CD14-positive monocyte (primary cell): ENCODE measurements around the gene ENO1. TPM values are rescaled to one million over a fixed set of nuclear protein-coding genes. Genes with fewer than 3 reads are reported as not detected.
"Not testable (repeated sequence)": the region's sequence is repeated elsewhere in the genome, so short reads cannot be mapped to it uniquely, and the experiment has no call there.

Experiments used
- DNase-seq, 3 donors: peaks; one replicate each; pipeline ENCODE4 v3.0.0-alpha.2; 2011 to 2022
- H2AFZ ChIP-seq: 2 replicates; pipeline ENCODE4 v1.6.0; 2012; ENCODE audit warnings: mild to moderate bottlenecking, low read depth, low read length, inconsistent platforms; ENCODE audit not compliant: insufficient read depth, poor library complexity, severe bottlenecking
- H3K27ac ChIP-seq, 2 donors: 1 replicate in 1 of 2; 2 replicates in 1 of 2; pipeline ENCODE4 v1.5.1; 2012 to 2013; ENCODE audit warnings: low read length in 2 of 2, control low read depth in 1 of 2, inconsistent platforms in 1 of 2, low read depth in 1 of 2, mild to moderate bottlenecking in 1 of 2
- H3K27me3 ChIP-seq, 2 donors: one replicate each; pipeline versions ENCODE4 v1.6.0 to v1.6.1; 2011 to 2013; ENCODE audit warnings: low read length in 2 of 2; ENCODE audit not compliant: control insufficient read depth in 2 of 2, insufficient read depth in 2 of 2
- H3K36me3 ChIP-seq, 2 donors: replicated peaks in 1 of 2; 1 replicate in 1 of 2; 2 replicates in 1 of 2; pipeline versions ENCODE4 v1.5.1 to v1.6.1; 2012 to 2013; ENCODE audit warnings: low read length in 2 of 2, control low read depth in 1 of 2, inconsistent platforms in 1 of 2, mild to moderate bottlenecking in 1 of 2; ENCODE audit not compliant: insufficient read depth in 2 of 2, control insufficient read depth in 1 of 2
- H3K4me1 ChIP-seq, 2 donors: 1 replicate in 1 of 2; 2 replicates in 1 of 2; pipeline versions ENCODE4 v1.5.1 to v1.6.1; 2012 to 2013; ENCODE audit warnings: low read length in 2 of 2, control low read depth in 1 of 2, inconsistent platforms in 1 of 2, mild to moderate bottlenecking in 1 of 2, moderate library complexity in 1 of 2; ENCODE audit not compliant: insufficient read depth in 2 of 2, control insufficient read depth in 1 of 2
- H3K4me2 ChIP-seq: replicated peaks from 2 replicates; pipeline ENCODE3; 2012; ENCODE audit warnings: low read length, moderate library complexity, mild to moderate bottlenecking; ENCODE audit not compliant: poor library complexity, severe bottlenecking; ENCODE audit errors: extremely low read depth
- H3K4me3 ChIP-seq, 3 experiments: fragments of 200-600 bp in 1 of 3; sonication (generic) in 1 of 3; replicated peaks in 1 of 3; 1 replicate in 2 of 3; 2 replicates in 1 of 3; pipeline ENCODE4 v1.5.1; 2011 to 2013; ENCODE audit warnings: low read length in 3 of 3, mild to moderate bottlenecking in 3 of 3, control low read depth in 2 of 3, low read depth in 2 of 3, inconsistent platforms in 1 of 3, moderate library complexity in 1 of 3
- H3K79me2 ChIP-seq: 2 replicates; pipeline ENCODE4 v1.6.0; 2012; ENCODE audit warnings: mild to moderate bottlenecking, control low read depth, inconsistent platforms, low read length, moderate library complexity; ENCODE audit not compliant: insufficient read depth
- H3K9ac ChIP-seq: 2 replicates; pipeline ENCODE4 v1.6.0; 2017; ENCODE audit warnings: low read length, mild to moderate bottlenecking; ENCODE audit not compliant: insufficient read depth, poor library complexity, severe bottlenecking
- H3K9me3 ChIP-seq, 2 donors: replicated peaks in 1 of 2; 1 replicate in 1 of 2; 2 replicates in 1 of 2; pipeline versions ENCODE4 v1.5.1 to v1.6.1; 2012 to 2013; ENCODE audit warnings: low read length in 2 of 2, control low read depth in 1 of 2; ENCODE audit not compliant: control insufficient read depth in 1 of 2, insufficient read depth in 1 of 2
- H4K20me1 ChIP-seq: 2 replicates; pipeline ENCODE4 v1.6.0; 2012; ENCODE audit warnings: mild to moderate bottlenecking, low read length, control low read depth, moderate library complexity; ENCODE audit not compliant: insufficient read depth
- H3K27ac Mint-ChIP-seq, 7 donors: one replicate each; pipeline ENCODE4 v1.8.0; 2020; ENCODE audit warnings: mild to moderate bottlenecking in 7 of 7, mixed read lengths in 7 of 7, moderate library complexity in 6 of 7, inconsistent platforms in 2 of 7
- H3K27me3 Mint-ChIP-seq, 3 donors: one replicate each; pipeline ENCODE4 v1.8.0; 2021 to 2022; ENCODE audit warnings: low read depth in 3 of 3, mild to moderate bottlenecking in 3 of 3, mixed read lengths in 3 of 3, moderate library complexity in 3 of 3, inconsistent platforms in 1 of 3
- H3K36me3 Mint-ChIP-seq, 2 donors: one replicate each; pipeline ENCODE4 v1.8.0; 2020; ENCODE audit warnings: mixed read lengths in 2 of 2, inconsistent platforms in 1 of 2, mild to moderate bottlenecking in 1 of 2
- H3K4me1 Mint-ChIP-seq: one replicate; pipeline ENCODE4 v1.8.0; 2020; ENCODE audit warnings: mild to moderate bottlenecking, mixed read lengths
- H3K4me3 Mint-ChIP-seq, 2 donors: one replicate each; pipeline ENCODE4 v1.8.0; 2020; ENCODE audit warnings: mild to moderate bottlenecking in 2 of 2, mixed read lengths in 2 of 2, moderate library complexity in 1 of 2
- H3K9me3 Mint-ChIP-seq, 7 donors: one replicate each; pipeline ENCODE4 v1.8.0; 2020 to 2022; ENCODE audit warnings: mixed read lengths in 7 of 7, mild to moderate bottlenecking in 6 of 7, moderate library complexity in 6 of 7, inconsistent platforms in 2 of 7
- CTCF ChIP-seq: fragments of 200-600 bp; IDR thresholded peaks from one replicate; pipeline ENCODE4 v1.8.0; 2022; ENCODE audit warnings: antibody characterized with exemption, mild to moderate bottlenecking
- WGBS: methylation state at CpG from one replicate; pipeline ENCODE4 v1.1.5; 2013; ENCODE audit warnings: missing lambda C conversion rate; ENCODE audit not compliant: insufficient coverage; 5-methylcytosine and 5-hydroxymethylcytosine counted together
- intact Hi-C, 2 donors: fragments of 100-400 bp; cut with micrococcal nuclease; formaldehyde crosslinking; loops; one replicate each; pipeline versions ENCODE4 v1.15.0 to v1.15.1; 2023
- polyA plus RNA-seq, 3 donors: library from polyadenylated mRNA; depleted of rRNA in 1 of 3; unstranded in 2 of 3; stranded (reverse) in 1 of 3; fragments of 300-500 nt in 2 of 3; fragments of >200 nt in 1 of 3; fragmentation: Illumina TruSeq in 2 of 3; gene quantifications; 1 replicate in 2 of 3; 2 replicates in 1 of 3; pipeline ENCODE4 v1.2.3, GENCODE V29; 2012 to 2021

Gene ENO1
- polyA plus RNA-seq, 3 donors = 525 to 1,573 (median 1,458) TPM

- no peaks in the 10 kb centered on the region for H3K36me3 ChIP-seq
- no peaks in the 10 kb centered on the region for H3K9me3 ChIP-seq
- peak in 1 of 3 donors; percentile 20 for DNase-seq
- TF ChIP-seq CTCF = no peak
- H2AFZ ChIP-seq = no peak overlapping the region
- no peak overlapping the region for H3K9ac ChIP-seq
- Mint-ChIP-seq H3K36me3 (no peaks in the 10 kb centered on the region), H3K9me3 (no peaks in the 10 kb centered on the region), H3K4me3 (no peak overlapping the region), H3K4me1 (peaks cover 22% of the 10 kb centered on the region), H3K27ac (peak overlapping the region in 2 of 7 donors; percentile 15 to 30), H3K27me3 (peaks cover 1 to 2% (median 1%) of the 10 kb centered on the region in 3 donors)
- no peaks in the 10 kb centered on the region for H3K27me3 ChIP-seq
- intact Hi-C loops = no loop called here
- no peak overlapping the region for H3K27ac ChIP-seq
- H3K4me3 ChIP-seq = no peak overlapping the region
- no peaks in the 10 kb centered on the region for H3K79me2 ChIP-seq
- H3K4me1 ChIP-seq = peaks cover 13 to 16% of the 10 kb centered on the region in 2 donors
- H3K4me2 ChIP-seq = peak overlapping the region; percentile 20
- 85% methylated on average over 5 of the region's 10 CpGs for WGBS
- no peaks in the 10 kb centered on the region for H4K20me1 ChIP-seq
These were observed 55.9 kb downstream of the ENO1 start for GRCh38 chr1:8822373-8823294.

- peaks cover 0 to 3% (median 2%) of the 10 kb centered on the region in 3 donors for H3K27me3 Mint-ChIP-seq
- Histone ChIP-seq H3K4me1 (peaks cover 19 to 26% of the 10 kb centered on the region in 2 donors), H3K27me3 (no peaks in the 10 kb centered on the region), H3K4me2 (no peak overlapping the region), H4K20me1 (no peaks in the 10 kb centered on the region), H3K9me3 (no peaks in the 10 kb centered on the region), H3K4me3 (no peak overlapping the region), H3K36me3 (no peaks in the 10 kb centered on the region), H2AFZ (no peak overlapping the region), H3K27ac (no peak overlapping the region), H3K79me2 (peaks cover 6% of the 10 kb centered on the region), H3K9ac (no peak overlapping the region)
- no peak for DNase-seq
- intact Hi-C loops = no loop called here
- no peak overlapping the region for H3K27ac Mint-ChIP-seq
- H3K36me3 Mint-ChIP-seq = no peaks in the 10 kb centered on the region
- peaks cover 31% of the 10 kb centered on the region for H3K4me1 Mint-ChIP-seq
- 0% methylated on average over 1 of the region's 2 CpGs for WGBS
- no peaks in the 10 kb centered on the region for H3K9me3 Mint-ChIP-seq
- no peak for TF ChIP-seq CTCF
- H3K4me3 Mint-ChIP-seq = no peak overlapping the region
These were observed 57.4 kb downstream of the ENO1 start for GRCh38 chr1:8821084-8821483.

GRCh38 chr1:8818789-8819188 is 59.7 kb downstream of the ENO1 start:
- H2AFZ ChIP-seq = peak overlapping the region; percentile 92
- Mint-ChIP-seq H3K4me1 (peaks cover 45% of the 10 kb centered on the region), H3K27ac (peak overlapping the region in 3 of 7 donors; percentile 15 to 94 (median 50))
- peaks cover 24 to 40% of the 10 kb centered on the region in 2 donors for H3K4me1 ChIP-seq
- peak overlapping the region; percentile 85 for H3K4me2 ChIP-seq
- H3K9me3 ChIP-seq, H3K27ac ChIP-seq, H3K36me3 Mint-ChIP-seq, H3K27me3 Mint-ChIP-seq, H3K27me3 ChIP-seq, H3K36me3 ChIP-seq, H3K4me3 Mint-ChIP-seq, DNase-seq, intact Hi-C loops, H3K9me3 Mint-ChIP-seq, H4K20me1 ChIP-seq, H3K9ac ChIP-seq: not testable (repeated sequence)
- WGBS = 100% methylated on average over 3 of the region's 13 CpGs
- H3K4me3 ChIP-seq = peak overlapping the region in 1 of 3 experiments; percentile 98
- H3K79me2 ChIP-seq = peaks cover 16% of the 10 kb centered on the region
